Muscle layer of colon (tissue), 2 donors: Measurements from ENCODE around the gene MACROD1.

Experiments
- H3K27ac ChIP-seq: one replicate; pipeline ENCODE4 v1.7.0; 2013; ENCODE audit warnings: low read depth, mild to moderate bottlenecking, low read length, moderate library complexity
- H3K27me3 ChIP-seq, 2 donors: one replicate each; pipeline ENCODE4 v1.7.0; 2013; ENCODE audit warnings: low read length in 2 of 2, mild to moderate bottlenecking in 2 of 2; ENCODE audit not compliant: insufficient read depth in 2 of 2, control insufficient read depth in 1 of 2
- H3K36me3 ChIP-seq: one replicate; pipeline ENCODE4 v1.7.0; 2013; ENCODE audit warnings: mild to moderate bottlenecking, low read length; ENCODE audit not compliant: insufficient read depth
- H3K4me1 ChIP-seq: one replicate; pipeline ENCODE4 v1.7.0; 2013; ENCODE audit warnings: mild to moderate bottlenecking, low read length; ENCODE audit not compliant: insufficient read depth
- H3K4me3 ChIP-seq, 2 donors: one replicate each; pipeline ENCODE4 v1.7.0; 2013; ENCODE audit warnings: low read length in 2 of 2, low read depth in 1 of 2, mild to moderate bottlenecking in 1 of 2, moderate library complexity in 1 of 2
- H3K9ac ChIP-seq: one replicate; pipeline ENCODE4 v1.7.0; 2013; ENCODE audit warnings: low read length
- H3K9me3 ChIP-seq: one replicate; pipeline ENCODE4 v1.7.0; 2013; ENCODE audit warnings: mild to moderate bottlenecking, low read length
- donor health status: abdominal sarcoma.
- donor health status: Adenocarcinoma of cecum.

Gene MACROD1

GRCh38 chr11:64165842-64166635, at the start of gene MACROD1:
MACROD1 (minus strand) TSS chr11:64166113; CDS start chr11:64165994, 119 bp downstream.
- no peak within 1 kb of the TSS for H3K9ac ChIP-seq
- peaks cover 7% of the 10 kb centered on the region for H3K4me1 ChIP-seq
- peak within 1 kb of the TSS; percentile 64 to 70 for H3K4me3 ChIP-seq
- H3K36me3 ChIP-seq, result no peaks in the 10 kb centered on the region
- H3K27ac ChIP-seq, result peak within 1 kb of the TSS; percentile 72
- no peaks in the 10 kb centered on the region for H3K27me3 ChIP-seq
- H3K9me3 ChIP-seq, result no peaks in the 10 kb centered on the region

- peaks cover 3% of the 10 kb centered on the region for H3K4me1 ChIP-seq
- no peak overlapping the region for H3K4me3 ChIP-seq
- H3K36me3 ChIP-seq, result no peaks in the 10 kb centered on the region
- no peaks in the 10 kb centered on the region for H3K9me3 ChIP-seq
- no peak overlapping the region for H3K27ac ChIP-seq
- H3K9ac ChIP-seq, result no peak overlapping the region
- H3K27me3 ChIP-seq, result no peaks in the 10 kb centered on the region
Measured at GRCh38 chr11:64211181-64211872, 45.4 kb upstream of the MACROD1 start.

DNA sequence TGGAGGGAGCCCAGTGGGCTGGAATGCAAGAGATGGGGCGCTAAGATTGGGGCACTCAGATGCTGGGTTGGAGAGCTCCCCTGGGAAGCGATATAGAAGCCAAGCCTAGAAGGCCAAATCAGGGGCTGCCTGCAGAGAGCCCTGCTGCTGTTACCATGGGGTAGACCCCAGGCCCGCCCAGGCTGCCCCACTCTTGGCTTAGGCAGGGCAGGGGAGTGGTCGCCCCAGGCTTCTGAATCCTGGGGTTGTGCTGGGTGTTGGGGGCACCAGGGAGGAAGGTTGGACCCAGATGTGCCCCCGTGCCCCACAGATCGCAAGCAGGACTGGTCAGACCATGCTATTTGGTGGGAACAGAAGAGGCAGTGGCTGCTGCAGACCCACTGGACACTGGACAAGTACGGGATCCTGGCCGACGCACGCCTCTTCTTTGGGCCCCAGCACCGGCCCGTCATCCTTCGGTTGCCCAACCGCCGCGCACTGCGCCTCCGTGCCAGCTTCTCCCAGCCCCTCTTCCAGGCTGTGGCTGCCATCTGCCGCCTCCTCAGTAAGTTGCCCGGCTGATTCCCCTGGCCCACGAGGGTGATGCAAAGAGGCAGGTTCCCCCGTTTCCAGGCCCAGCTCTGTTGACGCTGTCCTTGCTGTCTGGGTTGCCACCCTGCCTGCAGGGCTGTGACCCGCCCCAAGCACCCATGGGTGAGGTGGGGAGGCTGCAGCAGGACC, 44.5 kb upstream of the MACROD1 start:
- no peak overlapping the region for H3K27ac ChIP-seq
- no peak overlapping the region for H3K9ac ChIP-seq
- H3K36me3 ChIP-seq, result no peaks in the 10 kb centered on the region
- H3K4me3 ChIP-seq, result no peak overlapping the region
- H3K9me3 ChIP-seq, result no peaks in the 10 kb centered on the region
- peaks cover 3% of the 10 kb centered on the region for H3K4me1 ChIP-seq
- H3K27me3 ChIP-seq, result no peaks in the 10 kb centered on the region

DNA sequence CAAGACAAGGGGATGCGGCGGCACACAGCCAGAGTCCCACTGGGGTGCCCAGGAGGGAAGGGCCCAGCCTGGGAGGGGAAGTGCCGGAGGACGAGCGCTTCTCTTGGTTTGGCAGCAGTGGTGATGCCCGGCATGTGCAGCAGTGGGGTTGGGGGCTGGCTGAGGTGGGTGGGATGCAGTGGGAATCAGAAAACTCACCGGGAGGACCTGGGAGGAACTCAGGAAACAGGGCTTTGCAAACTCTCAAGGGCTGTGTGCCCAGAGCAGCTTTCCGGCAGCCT, 43.6 kb upstream of the MACROD1 start:
- H3K4me3 ChIP-seq, result no peak overlapping the region
- H3K27ac ChIP-seq, result no peak overlapping the region
- H3K9ac ChIP-seq, result no peak overlapping the region
- peaks cover 7% of the 10 kb centered on the region for H3K4me1 ChIP-seq
- H3K36me3 ChIP-seq, result no peaks in the 10 kb centered on the region
- no peaks in the 10 kb centered on the region for H3K27me3 ChIP-seq
- no peaks in the 10 kb centered on the region for H3K9me3 ChIP-seq

- Histone ChIP-seq H3K4me1 (peaks cover 13% of the 10 kb centered on the region), H3K27me3 (no peaks in the 10 kb centered on the region), H3K9ac (no peak overlapping the region), H3K9me3 (no peaks in the 10 kb centered on the region), H3K36me3 (peaks cover 4% of the 10 kb centered on the region), H3K4me3 (no peak overlapping the region), H3K27ac (no peak overlapping the region)
Measured at GRCh38 chr11:64208796-64209562, 43.1 kb upstream of the MACROD1 start.

DNA sequence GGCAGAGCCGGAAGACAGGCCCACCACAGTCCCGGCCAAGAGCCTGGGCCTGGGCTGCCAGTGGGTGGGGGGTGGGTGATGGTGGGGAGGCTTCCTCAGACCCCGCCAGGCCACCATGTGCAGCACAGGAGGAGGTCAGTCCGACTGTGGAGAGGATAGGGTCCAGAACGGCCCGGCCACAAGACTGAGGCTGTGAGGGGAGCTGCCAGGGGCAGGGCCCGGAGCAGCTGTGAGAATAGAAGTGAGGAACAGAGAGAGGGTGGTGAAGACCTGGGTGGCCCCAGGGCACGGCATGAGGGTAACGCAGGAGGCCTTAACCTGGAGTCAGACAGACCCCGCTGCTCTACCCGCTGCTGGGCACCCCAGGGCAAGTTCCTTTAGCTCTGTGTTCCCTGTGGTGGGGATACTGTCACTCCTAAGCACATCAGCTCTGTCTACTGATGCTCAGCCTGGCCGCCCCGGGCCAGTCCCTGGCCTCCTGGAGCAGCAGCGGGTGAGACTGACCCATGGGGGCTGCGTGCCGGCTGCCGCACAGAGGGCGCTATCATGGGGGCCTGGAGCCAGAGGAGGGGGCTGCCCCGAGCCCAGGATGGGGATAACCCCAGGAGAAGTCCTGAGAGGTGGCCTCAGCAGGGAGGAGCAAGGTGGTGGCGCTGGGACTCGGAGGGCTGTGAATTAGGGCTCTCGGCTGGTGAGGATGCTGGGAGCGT, 42.3 kb upstream of the MACROD1 start:
- Histone ChIP-seq H3K9ac (peak overlapping the region; percentile 9), H3K4me1 (peaks cover 15% of the 10 kb centered on the region), H3K9me3 (no peaks in the 10 kb centered on the region), H3K36me3 (peaks cover 12% of the 10 kb centered on the region), H3K4me3 (peak overlapping the region in 1 of 2 donors; percentile 25), H3K27ac (peak overlapping the region; percentile 76), H3K27me3 (no peaks in the 10 kb centered on the region)

DNA sequence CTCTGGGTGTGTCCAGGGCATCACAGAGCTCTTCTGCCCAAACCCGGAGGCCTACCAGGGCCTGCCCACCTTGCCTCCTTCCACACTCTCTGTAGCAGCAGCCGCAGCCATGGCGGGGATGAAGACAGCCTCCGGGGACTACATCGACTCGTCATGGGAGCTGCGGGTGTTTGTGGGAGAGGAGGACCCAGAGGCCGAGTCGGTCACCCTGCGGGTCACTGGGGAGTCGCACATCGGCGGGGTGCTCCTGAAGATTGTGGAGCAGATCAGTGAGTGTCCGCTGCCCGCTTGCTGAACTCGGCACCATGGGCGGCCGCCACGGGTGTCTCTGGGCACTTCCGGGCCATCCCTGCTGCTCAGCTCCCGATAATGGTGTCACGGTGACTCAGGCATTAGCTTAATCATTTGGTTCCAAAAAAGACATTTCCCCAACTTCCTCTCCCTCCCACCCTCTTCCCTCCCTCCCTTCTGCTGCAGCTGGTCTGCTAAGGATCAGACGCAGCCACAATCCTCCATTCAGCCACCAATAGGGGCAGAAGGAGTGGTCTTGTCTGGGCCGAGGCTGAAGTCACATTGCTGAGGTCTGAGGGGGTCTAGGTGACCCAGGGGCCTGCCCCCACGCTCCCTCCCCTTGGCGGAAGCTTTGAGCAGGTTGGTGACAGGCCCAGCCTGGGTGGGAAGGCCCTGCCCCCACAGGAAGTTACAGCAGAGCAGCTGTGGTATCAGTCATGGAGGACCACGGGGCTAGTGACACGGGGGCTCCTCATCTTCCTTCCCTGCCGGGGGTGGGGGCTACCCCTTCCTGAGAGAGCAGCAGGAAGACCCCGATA, 41.6 kb upstream of the MACROD1 start:
- Histone ChIP-seq H3K27ac (peak overlapping the region; percentile 79), H3K27me3 (no peaks in the 10 kb centered on the region), H3K36me3 (peaks cover 19% of the 10 kb centered on the region), H3K4me1 (peaks cover 15% of the 10 kb centered on the region), H3K4me3 (peak overlapping the region; percentile 16 to 25), H3K9me3 (no peaks in the 10 kb centered on the region), H3K9ac (peak overlapping the region; percentile 9)

DNA sequence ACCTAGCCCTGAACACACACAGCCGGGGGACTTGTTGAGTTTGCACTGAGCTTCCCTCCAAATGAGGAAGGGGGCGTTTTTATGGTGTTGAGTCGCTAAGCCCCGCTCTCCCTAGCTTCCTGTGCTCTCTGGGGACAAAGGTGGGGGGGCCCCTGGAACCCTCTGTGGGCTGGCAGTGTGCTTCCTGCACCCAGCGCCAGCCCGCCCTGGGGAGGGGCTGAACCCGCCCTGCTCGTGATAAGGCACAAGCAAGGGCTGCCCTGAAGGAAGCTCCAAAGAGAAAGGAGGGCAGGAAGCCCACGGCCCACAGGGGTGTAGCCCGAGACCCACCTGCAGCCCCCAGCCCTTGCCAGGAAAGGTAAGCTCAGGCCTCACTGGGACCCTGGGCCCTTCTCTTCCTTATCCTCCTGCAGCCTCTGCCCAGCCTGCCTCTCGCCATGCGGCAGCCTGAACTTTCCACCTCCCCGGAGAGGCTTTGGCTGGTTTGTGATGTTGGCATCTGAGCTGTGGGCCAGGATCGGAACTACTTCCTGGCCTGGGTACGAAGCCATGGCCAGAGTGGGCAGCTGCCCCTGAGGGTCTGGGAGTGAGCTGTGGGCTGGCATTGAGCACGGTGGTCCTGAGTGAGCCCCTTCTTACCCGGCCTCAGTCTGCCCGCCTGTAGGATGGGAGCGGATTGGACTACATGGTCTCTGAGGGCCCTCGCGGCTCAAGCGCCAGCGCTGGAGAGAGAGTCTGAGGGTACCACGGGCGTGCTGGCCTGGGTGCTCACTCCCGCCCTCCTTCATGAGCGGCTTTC, 40.7 kb upstream of the MACROD1 start, which contains the start of gene FERMT3:
Gene FERMT3 (plus strand): TSS at position 265 of the 799 bp plus-strand sequence. CDS start 644 bp downstream, outside the sequence.
- Histone ChIP-seq H3K27me3 (no peaks in the 10 kb centered on the region), H3K27ac (peak within 1 kb of the TSS; percentile 79), H3K4me1 (peaks cover 15% of the 10 kb centered on the region), H3K9me3 (no peaks in the 10 kb centered on the region), H3K4me3 (peak within 1 kb of the TSS; percentile 16 to 25), H3K36me3 (peaks cover 24% of the 10 kb centered on the region), H3K9ac (no peak within 1 kb of the TSS)

GRCh38 chr11:64204464-64204989, 38.6 kb upstream of the MACROD1 start:
- H3K36me3 ChIP-seq, result peaks cover 45% of the 10 kb centered on the region
- no peak overlapping the region for H3K9ac ChIP-seq

More at GRCh38 chr11:64204464-64204989, 38.6 kb upstream of the MACROD1 start:
- peaks cover 15% of the 10 kb centered on the region for H3K4me1 ChIP-seq
- no peak overlapping the region for H3K4me3 ChIP-seq
- H3K9me3 ChIP-seq, result no peaks in the 10 kb centered on the region
- H3K27ac ChIP-seq, result no peak overlapping the region
- H3K27me3 ChIP-seq, result no peaks in the 10 kb centered on the region
